PFSK-1 (cell line): ENCODE data around the gene DKK2.

ENCODE experiments used
- POLR2AphosphoS5 ChIP-seq: IDR thresholded peaks from 2 replicates; pipeline ENCODE4 v1.6.1; 2012; ENCODE audit warnings: low read depth, mild to moderate bottlenecking, control low read depth, low read length, moderate library complexity
- REST ChIP-seq, 2 experiments: IDR thresholded peaks; 2 replicates each; pipeline versions ENCODE4 v1.6.1 to v1.8.0; 2011 to 2012; ENCODE audit warnings: low read depth in 2 of 2, low read length in 2 of 2, control low read depth in 1 of 2, inconsistent platforms in 1 of 2, mild to moderate bottlenecking in 1 of 2, moderate library complexity in 1 of 2; ENCODE audit not compliant: insufficient read depth in 1 of 2

GRCh38 chr4:106987311-106987710 lies 48.8 kb downstream of the DKK2 start:
- no peak for TF ChIP-seq POLR2AphosphoS5
- TF ChIP-seq REST (IDR thresholded peaks at IDR 0.05; ENCODE audit: insufficient read depth in 1 of 2, low read depth in 2 of 2, low read length in 2 of 2) = no peak
